NCI-H2227 (cell line): ENCODE measurements around the gene EMC10.
"Not testable (repeated sequence)": the region's sequence is repeated elsewhere in the genome, so short reads cannot be mapped to it uniquely, and the experiment has no call there.

Experiments
- DNase-seq: peaks from one replicate; lab custom pipeline; 2025; ENCODE audit not compliant: unreplicated experiment; lab: John Stamatoyannopoulos, UW

The EMC10 gene

GRCh38 chr19:50476224-50476906 lies at the start of gene EMC10, which contains the start of gene GARIN5A:
Gene EMC10 (plus strand): TSS chr19:50476507. CDS start chr19:50476545, 38 bp downstream.
Gene GARIN5A (minus strand): TSS chr19:50476848. CDS start chr19:50476388, 460 bp downstream.
- peak; percentile 76 for DNase-seq

DNA sequence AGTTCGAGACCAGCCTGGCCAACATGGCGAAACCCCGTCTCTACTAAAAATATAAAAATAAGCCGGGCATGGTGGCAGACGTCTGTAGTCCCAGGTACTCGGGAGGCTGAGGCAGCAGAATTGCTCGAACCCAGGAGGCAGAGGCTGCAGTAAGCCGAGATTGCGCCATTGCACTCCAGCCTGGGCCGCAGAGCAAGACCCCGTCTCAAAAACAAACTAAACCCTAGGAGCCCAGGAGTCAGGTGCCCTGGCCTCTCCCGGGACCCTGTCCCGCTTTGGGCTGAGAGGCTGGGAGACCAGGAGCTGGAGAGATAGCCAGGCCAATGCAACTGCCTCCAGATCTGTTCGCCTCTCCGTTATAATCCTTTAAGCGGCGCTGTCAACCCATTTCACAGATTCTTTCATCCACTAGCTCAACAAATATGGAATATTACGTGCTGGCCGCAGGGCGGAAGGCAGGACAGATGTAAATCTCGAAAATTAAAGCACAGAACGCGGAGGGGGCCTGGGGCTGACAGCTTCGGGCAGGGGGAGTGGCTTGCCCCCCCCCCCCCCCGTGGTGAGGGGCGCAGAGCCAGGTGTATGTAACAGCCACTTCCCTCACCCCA lies 48.9 kb upstream of the EMC10 start:
- DNase-seq = no peak

- peak; percentile 55 for DNase-seq
Observed at GRCh38 chr19:50427997-50428425, 48.3 kb upstream of the EMC10 start.

DNA sequence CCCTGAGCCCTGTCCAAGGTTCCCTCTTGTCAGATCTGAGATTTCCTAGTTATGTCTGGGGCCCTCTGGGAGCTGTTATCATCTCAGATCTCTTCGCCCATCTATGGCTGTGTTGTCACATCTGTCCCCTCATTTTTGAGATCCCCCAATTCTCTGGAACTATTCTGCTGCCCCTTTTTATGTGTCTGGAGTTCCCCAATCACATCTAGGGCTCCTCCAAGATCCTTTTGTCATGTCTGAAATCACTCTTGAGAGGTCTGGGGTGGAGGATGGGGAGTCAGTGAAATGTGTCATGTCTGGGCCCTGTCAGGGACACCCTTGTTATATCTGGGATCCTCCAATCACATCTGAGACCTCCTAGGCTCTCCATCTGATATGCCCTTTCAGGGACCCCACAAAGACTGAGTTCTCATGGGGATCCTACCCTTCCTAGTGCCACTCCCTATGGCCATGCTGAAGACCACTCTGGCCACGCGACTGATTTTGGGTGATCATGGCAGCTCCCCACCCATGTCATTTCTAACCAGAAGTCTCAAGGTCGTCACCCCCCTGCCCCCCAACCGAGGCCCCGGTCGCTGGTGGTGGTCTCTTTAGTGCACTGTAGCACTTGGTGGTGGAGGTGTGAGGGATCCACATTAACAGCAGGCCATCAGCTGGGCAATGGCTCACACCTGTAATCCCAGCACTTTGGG lies 47.4 kb upstream of the EMC10 start:
- DNase-seq = no peak

DNA sequence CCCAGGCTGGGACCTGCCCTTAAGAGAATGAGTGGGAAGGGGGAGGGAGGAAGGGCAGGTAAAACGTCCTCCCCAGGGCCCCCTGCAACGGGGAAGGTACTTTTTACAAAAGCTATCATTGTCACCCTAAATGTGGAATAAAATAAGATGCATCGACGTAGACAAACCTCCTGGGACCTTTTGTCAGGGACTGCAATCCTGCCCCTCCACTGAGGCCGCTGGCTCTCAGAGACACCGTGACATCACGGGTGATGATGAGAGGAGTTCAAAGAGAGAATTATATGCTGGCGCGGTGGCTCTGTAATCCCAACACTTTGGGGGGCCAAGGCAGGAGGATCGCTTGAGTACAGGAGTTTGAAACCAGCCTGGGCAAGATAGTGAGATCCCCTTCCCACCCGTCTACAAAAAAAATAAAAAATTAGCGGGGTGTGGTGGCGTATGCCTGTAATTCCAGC lies 45.4 kb upstream of the EMC10 start:
- DNase-seq = no peak

DNA sequence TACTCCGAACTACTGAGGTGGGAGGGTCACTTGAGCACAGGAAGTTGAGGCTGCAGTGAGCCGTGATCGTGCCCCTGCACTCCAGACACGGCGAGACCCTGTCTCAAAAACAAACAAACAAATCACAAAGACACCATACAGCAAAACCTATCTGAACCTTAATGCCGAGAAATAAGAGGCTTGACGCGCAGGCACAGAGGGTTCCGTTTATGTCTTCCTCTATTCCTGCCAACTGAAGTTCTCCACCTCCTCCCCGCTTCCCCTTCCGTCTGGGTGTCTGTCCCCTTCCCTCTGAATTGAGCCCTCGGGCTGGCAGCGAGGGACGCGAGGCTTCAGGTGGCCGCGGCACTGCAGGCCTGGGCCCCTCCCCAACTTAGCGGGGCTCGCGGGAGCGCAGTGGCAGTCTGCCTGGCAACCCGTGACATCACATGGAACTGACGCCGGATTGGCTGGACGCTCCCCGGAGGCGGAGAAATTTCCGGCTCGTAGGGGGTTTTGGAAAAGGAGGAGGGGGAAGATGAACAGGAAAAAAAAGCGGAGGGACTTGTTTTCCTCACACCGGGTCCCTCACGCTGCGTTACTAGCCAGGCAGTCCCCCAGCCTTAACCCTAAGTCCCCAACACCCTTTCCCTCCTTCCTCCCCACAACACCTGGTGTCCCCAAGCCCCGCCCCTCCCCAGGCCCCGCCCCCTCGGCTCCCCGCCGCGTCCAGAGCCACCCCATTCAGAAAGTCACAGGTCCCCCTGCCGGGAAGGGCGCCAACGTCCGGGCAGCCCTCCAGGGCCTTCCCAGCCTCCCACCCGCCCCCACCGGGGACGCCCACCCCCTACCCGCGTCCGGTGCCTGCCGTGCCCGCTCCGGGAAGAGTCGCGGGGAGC lies 44.7 kb upstream of the EMC10 start:
- peak; percentile 86 for DNase-seq

DNA sequence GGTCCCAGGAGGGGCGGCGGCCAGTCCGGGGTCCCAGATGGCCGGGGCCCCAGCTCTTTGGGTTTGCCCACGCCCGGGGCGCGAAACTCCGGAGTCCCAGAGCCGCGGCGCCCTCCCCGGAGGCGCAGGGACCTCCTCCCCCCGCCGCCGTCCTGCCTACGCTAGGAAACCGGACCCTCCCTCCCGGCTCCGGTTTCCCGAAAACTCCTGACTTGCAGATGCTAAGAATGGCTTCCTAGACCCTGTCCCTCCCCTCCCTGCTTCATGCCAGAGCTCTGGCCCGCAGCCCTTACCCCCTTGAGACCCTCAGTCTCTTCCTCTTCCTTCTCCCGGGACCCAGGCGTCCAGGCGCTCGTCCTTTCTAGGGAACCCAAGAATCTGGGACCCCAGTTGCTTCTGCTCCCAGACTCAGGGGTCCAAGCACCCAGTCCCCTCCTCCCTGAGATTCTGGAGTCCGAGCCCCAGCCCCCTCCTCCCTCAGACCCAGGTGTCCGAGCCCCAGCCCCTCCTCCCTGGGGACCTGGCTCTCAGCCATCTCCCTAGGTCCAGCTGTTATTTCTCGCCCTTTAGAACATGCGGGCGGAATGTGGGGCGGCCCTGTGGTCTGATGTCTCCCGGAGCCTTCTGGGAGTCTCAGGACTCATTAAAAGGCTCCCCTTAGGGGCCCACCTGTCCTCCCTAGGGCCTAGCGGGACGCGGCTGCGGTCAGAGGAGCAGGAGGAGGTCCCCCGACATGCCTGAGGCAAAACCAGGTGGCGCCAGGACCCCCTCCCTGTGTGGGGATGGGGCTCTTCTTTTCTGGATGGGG lies 43.9 kb upstream of the EMC10 start, which contains the start of gene MYBPC2:
Gene MYBPC2, plus strand, starts transcription at position 672 of the 808 bp plus-strand sequence. Its CDS starts 62 bp downstream, at position 734.
- peak; percentile 24 for DNase-seq

GRCh38 chr19:50433201-50434180 lies 42.8 kb upstream of the EMC10 start:
- DNase-seq = no peak

GRCh38 chr19:50434525-50434924 lies 41.8 kb upstream of the EMC10 start:
- DNase-seq = peak; percentile 28

DNA sequence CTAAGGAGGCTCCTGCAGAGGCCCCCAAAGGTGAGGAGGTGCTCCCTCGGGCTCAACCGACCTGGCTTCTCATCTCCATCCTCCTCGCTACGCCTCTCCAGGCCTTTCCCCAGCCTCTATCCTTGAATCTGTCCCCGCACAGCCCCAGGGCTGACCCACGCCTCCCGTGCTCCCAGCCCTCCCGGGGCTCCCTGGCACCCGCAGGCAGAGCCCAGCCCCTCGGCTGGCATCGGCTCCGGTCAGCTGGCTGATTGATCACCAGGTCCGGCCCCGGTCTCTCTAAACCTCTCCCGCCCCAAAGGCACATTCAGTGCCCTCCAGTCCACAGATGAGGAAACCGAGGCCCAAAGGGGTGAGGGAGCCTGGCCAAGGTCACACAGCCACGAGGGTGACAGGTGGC lies 41.1 kb upstream of the EMC10 start:
- DNase-seq = no peak

- no peak for DNase-seq
Observed at GRCh38 chr19:50435627-50436026, 40.7 kb upstream of the EMC10 start.

DNA sequence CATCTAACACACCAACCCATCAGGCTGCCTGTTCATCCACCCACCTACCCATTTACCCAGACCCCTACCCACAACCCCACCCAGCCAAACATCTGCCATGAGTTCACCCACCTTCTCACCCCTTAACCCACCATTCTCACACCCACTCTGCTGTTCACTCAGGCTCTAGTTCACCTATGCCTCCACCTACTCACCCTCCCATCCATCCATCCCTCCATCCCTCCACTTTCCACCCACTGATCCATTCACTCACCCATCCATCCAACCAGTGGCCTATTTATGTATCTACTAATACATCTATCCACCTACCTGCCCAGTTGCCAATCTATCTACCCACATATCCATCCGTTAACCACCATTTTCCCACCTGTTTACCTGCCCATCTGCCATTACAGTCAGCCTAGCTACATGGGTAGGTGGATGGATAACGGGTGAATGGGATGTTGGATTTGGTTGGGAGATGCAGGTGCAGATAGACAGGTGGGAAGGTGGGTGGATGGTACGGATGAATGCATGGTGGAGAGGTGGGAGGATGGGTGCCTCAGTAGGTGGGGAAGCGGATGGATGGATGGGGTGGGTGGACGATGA lies 38.4 kb upstream of the EMC10 start:
- no peak for DNase-seq

GRCh38 chr19:50439130-50439529 lies 37.2 kb upstream of the EMC10 start:
- DNase-seq = not testable (repeated sequence)

GRCh38 chr19:50444059-50444458 lies 32.2 kb upstream of the EMC10 start:
- DNase-seq = no peak

DNA sequence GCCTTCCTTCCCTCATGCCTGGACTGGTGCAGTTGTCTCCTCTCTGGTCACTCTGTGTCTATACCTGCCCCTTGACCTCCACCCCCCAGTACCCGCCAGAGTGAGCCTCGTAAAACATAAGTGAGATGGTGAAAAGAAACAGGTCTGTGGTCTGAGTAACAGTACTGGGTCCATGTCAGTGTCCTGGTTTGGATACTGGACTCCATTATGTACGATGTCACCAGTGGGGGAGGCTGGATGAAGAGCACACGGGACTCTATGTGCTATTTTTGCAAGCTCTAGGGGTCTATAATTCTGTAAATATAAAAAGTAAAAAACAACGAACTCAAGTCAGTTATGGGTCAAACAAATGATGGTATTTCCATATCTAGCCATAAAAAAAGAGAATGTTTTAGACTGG lies 29.3 kb upstream of the EMC10 start:
- DNase-seq = no peak

DNA sequence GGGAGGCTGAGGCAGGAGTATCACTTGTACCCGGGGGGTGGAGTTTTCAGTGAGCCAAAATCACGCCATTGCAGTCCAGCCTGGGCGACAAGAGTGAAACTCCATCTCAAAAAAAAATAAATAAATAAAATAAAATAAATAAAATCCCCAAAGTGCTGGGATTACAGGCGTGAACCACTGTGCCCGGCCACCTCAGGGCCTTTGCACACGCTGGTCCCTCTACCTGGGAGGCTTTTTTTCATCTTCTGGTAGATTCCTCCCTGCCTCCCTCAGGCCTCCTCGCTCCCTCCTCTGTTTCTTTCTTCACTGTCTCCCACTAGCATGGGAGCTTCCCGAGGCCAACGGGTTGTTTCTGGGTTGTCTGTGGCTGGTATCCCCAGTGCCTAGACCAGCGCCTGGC lies 28.6 kb upstream of the EMC10 start:
- DNase-seq = no peak

- no peak for DNase-seq
Observed at GRCh38 chr19:50449236-50449899, 26.9 kb upstream of the EMC10 start.
